ENCODE results near the gene TMEM54. TPM values are rescaled to one million over a fixed set of nuclear protein-coding genes. Genes with fewer than 3 reads are reported as not detected.
A peak's percentile ranks its signal among the peaks of the same experiment; 100 is the strongest.

The TMEM54 gene
- total and polyA plus RNA-seq, 2 of the 13 experiments (the other 11 are each of a cell fraction or from before 2014, with no cell fraction given) = 2.5 to 2.9 TPM

- TF ChIP-seq ZNF503 (CRISPR knock-in tag; IDR thresholded peaks at IDR 0.05) (peak; percentile 90), ZNF597 (CRISPR knock-in tag; IDR thresholded peaks at IDR 0.05) (no peak), ZNF609 (CRISPR knock-in tag; IDR thresholded peaks at IDR 0.05; ENCODE audit: borderline replicate concordance) (no peak), HNRNPL (IDR thresholded peaks at IDR 0.05; ENCODE audit: low read depth, low read length) (no peak), PLRG1 (conservative IDR thresholded peaks at IDR 0.05) (no peak), REPIN1 (CRISPR knock-in tag; IDR thresholded peaks at IDR 0.05; ENCODE audit: borderline replicate concordance, low read depth) (peak; percentile 89; the same call in 1 of the 2 replicates), AHR (CRISPR knock-in tag; IDR thresholded peaks at IDR 0.05) (peak; percentile 99), SP5 (CRISPR knock-in tag; IDR thresholded peaks at IDR 0.05; ENCODE audit: borderline replicate concordance, low read depth) (0 out of 2 replicates have a peak, but pooled peaks have one; percentile 16), ZNF260 (CRISPR knock-in tag; IDR thresholded peaks at IDR 0.05; ENCODE audit: borderline replicate concordance, low read depth) (no peak), BRF2 (CRISPR knock-in tag; IDR thresholded peaks at IDR 0.05) (peak; percentile 84; the same call in 1 of the 2 replicates), PAWR (CRISPR knock-in tag; IDR thresholded peaks at IDR 0.05; ENCODE audit: borderline replicate concordance) (0 out of 2 replicates have a peak, but pooled peaks have one; percentile 78), HDAC1 (CRISPR knock-in tag; IDR thresholded peaks at IDR 0.05) (peak; percentile 84), ZBTB25 (CRISPR knock-in tag; IDR thresholded peaks at IDR 0.05) (peak; percentile 98), MLXIP (CRISPR knock-in tag; IDR thresholded peaks at IDR 0.05; ENCODE audit: borderline replicate concordance) (peak; percentile 93)
These were observed 15.0 kb downstream of the TMEM54 start, which contains the start of gene HPCA (continued) for GRCh38 chr1:32886004-32886827.
